GM12801 (cell line): ENCODE results near the gene TMEM171.

ENCODE experiments used
- CTCF ChIP-seq: IDR thresholded peaks from one replicate; pipeline ENCODE4 v1.5.1; 2011; ENCODE audit warnings: control low read depth; ENCODE audit not compliant: insufficient read length; ENCODE audit errors: extremely low read depth

TMEM171 gene

GRCh38 chr5:73122875-73123810, 2.8 kb downstream of the TMEM171 start:
- no peak for TF ChIP-seq CTCF

DNA sequence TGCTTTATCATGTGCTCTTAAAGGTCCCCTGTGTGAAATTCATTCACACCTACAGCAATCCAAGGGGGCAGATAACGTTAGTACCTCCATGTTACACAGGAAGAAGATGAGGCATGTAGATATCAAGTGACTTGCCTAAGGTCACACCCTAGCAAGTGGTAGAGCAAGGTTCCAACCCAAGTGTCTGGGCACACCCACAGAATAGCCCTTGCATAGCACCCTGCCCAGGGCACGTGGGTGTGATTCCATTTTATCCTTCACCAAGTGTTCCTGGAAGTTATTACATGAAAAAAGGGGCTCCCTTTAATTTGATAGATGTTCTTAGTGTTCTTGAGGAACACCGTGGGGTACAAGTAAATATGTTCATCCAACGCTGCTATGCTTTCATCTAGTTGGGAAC, 4.9 kb downstream of the TMEM171 start:
- TF ChIP-seq CTCF, result no peak

DNA sequence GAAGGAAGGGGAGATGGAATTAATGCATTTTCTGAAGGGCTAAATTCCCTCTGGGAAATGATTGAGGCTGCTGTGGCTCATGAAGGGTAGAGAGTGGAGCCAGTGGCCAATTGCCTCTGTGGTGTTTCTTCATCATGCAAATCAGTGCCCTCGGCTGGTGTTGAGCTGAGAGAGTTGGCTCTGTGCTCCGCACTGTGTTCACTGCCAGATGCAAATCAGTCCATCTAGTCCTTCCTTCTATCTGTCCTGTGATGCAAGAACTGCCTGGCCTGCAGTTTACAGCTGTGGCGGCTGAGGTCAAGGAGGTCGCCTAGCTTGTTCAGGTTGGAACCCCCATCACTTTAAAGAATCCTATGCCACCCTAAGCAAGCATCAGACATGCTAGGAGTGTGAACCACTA, 6.0 kb downstream of the TMEM171 start:
- no peak for TF ChIP-seq CTCF

- TF ChIP-seq CTCF, result no peak
These were observed 6.6 kb downstream of the TMEM171 start for GRCh38 chr5:73126957-73127356.

DNA sequence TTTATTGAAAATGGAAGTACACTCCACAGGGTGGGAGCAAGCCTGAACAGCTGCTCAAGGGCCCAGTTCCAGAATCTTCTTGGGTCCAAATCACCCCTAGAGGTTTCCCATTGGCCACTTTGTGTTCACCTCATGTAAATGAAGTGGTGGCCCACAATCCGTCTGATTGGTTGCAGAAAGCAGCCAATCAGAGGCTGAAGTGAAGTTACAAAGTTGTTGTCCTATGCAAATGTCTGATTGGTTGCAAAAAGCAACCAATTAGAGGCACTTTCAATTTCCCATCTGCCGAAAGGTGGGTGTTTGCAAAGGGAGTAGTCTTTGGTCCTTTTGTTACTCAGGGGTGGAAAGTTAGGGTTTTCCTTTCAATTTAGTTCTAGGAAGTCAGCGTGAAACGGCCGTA, 8.8 kb downstream of the TMEM171 start:
- no peak for TF ChIP-seq CTCF

GRCh38 chr5:73130811-73131210, 10.4 kb downstream of the TMEM171 start:
- no peak for TF ChIP-seq CTCF

DNA sequence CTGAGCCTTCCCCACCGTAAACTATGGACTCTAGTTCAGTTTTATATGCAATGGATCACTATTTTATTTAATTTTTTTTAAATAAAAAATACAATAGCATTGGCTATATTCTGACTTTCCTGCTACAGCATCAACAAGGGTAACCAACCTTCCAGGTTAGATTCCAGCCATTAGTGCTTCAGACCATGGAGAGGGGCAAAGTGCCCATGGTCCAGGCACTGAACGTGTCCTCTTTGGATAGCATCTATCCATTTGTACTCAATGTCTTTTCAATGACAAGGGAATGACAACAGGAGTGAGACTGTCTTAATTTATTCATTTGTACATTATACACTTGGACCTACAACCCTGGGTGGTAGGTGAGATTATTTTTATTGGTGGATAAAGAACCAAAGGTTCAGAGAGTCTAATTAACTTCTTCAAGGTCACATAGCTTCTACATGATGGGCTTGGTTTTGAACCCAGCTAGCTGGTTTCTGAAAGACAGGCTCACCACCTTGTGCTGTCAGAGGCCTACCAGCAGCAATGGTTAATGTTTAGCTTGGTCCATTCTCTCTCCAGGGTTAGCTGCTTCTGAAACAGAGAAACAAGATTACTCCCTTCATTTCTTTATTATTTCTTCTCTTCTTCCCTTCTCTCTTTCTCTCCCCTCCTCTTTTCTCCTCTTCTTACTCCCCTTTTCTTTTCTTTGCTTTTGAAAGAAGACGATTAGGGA, 11.5 kb downstream of the TMEM171 start:
- no peak for TF ChIP-seq CTCF
